IMR-90 (cell line): ENCODE results near the gene ADAM12. TPM values are rescaled to one million over a fixed set of nuclear protein-coding genes. Genes with fewer than 3 reads are reported as not detected.

ENCODE experiments used
- ATAC-seq: fragments of 200-7000 bp; cut with Tn5 transposase; 2 replicates; pipeline ENCODE4 v1.9.1; 2020; ENCODE audit warnings: low read depth, mild to moderate bottlenecking, moderate library complexity
- BruUV-seq: library from RNA; stranded (reverse); fragments of 400-500 nt; replicated peaks from 2 replicates; lab custom pipeline; 2021; lab: Mats Ljungman, UMichigan
- CTCF ChIA-PET: fragments of 300-600 bp; formaldehyde crosslinking; extraction: SDS; loops from one replicate; lab custom pipeline; 2021; ENCODE audit warnings: antibody characterized with exemption; lab: Yijun Ruan, JAX
- POLR2A ChIA-PET: fragments of 300-600 bp; sonication (Branson Sonifier 250); formaldehyde crosslinking; loops from one replicate; lab custom pipeline; 2022; ENCODE audit warnings: antibody characterized with exemption; ENCODE audit not compliant: unreplicated experiment; lab: Charles Lee
- DNase-seq: peaks from one replicate; pipeline ENCODE4 v3.0.0; 2013
- H2AFZ ChIP-seq: replicated peaks from 2 replicates; pipeline ENCODE3; 2013; ENCODE audit warnings: low read length, mild to moderate bottlenecking; ENCODE audit not compliant: poor library complexity
- H2AK5ac ChIP-seq: 2 replicates; pipeline ENCODE4 v1.6.1; 2013; ENCODE audit warnings: low read depth, low read length, inconsistent platforms
- H2AK9ac ChIP-seq: replicated peaks from 2 replicates; pipeline ENCODE3; 2013; ENCODE audit warnings: mild to moderate bottlenecking, low read depth, low read length, moderate library complexity; ENCODE audit not compliant: poor library complexity
- H2BK120ac ChIP-seq: 2 replicates; pipeline ENCODE4 v1.6.1; 2013; ENCODE audit warnings: low read depth, low read length, inconsistent platforms
- H2BK15ac ChIP-seq: 3 replicates; pipeline ENCODE4 v1.6.1; 2013; ENCODE audit warnings: low read depth, low read length, inconsistent platforms
- H2BK20ac ChIP-seq: 2 replicates; pipeline ENCODE4 v1.6.1; 2013; ENCODE audit warnings: low read depth, mild to moderate bottlenecking, inconsistent platforms, low read length, moderate library complexity
- H2BK5ac ChIP-seq: 2 replicates; pipeline ENCODE4 v1.6.1; 2013; ENCODE audit warnings: mild to moderate bottlenecking, low read depth, low read length, inconsistent platforms; ENCODE audit not compliant: poor library complexity, severe bottlenecking
- H3K14ac ChIP-seq: replicated peaks from 2 replicates; pipeline ENCODE4 v1.6.1; 2013; ENCODE audit warnings: low read depth, low read length, inconsistent platforms
- H3K18ac ChIP-seq: 2 replicates; pipeline ENCODE4 v1.6.1; 2013; ENCODE audit warnings: low read depth, low read length, control low read depth
- H3K23ac ChIP-seq: 2 replicates; pipeline ENCODE4 v1.6.1; 2013; ENCODE audit warnings: low read depth, low read length, inconsistent platforms
- H3K27ac ChIP-seq: 2 replicates; pipeline ENCODE4 v1.5.1; 2013; ENCODE audit warnings: mild to moderate bottlenecking, control low read depth, low read length; ENCODE audit not compliant: insufficient read depth
- H3K27me3 ChIP-seq: 2 replicates; pipeline ENCODE4 v1.6.1; 2013; ENCODE audit warnings: low read length; ENCODE audit not compliant: control insufficient read depth, insufficient read depth
- H3K36me3 ChIP-seq: 2 replicates; pipeline ENCODE4 v1.6.1; 2013; ENCODE audit warnings: low read length, mixed read lengths; ENCODE audit not compliant: control insufficient read depth, insufficient read depth
- H3K4ac ChIP-seq: 2 replicates; pipeline ENCODE4 v1.6.1; 2013; ENCODE audit warnings: low read depth, low read length, inconsistent platforms
- H3K4me1 ChIP-seq: 2 replicates; pipeline ENCODE4 v1.6.1; 2013; ENCODE audit warnings: low read length, mixed read lengths; ENCODE audit not compliant: control insufficient read depth, insufficient read depth
- H3K4me2 ChIP-seq: 2 replicates; pipeline ENCODE4 v1.6.1; 2013; ENCODE audit warnings: low read depth, mild to moderate bottlenecking, control low read depth, low read length, moderate library complexity
- H3K4me3 ChIP-seq: 2 replicates; pipeline ENCODE4 v1.5.1; 2013; ENCODE audit warnings: low read depth, mild to moderate bottlenecking, control low read depth, low read length, moderate library complexity; ENCODE audit not compliant: insufficient read depth
- H3K56ac ChIP-seq: 2 replicates; pipeline ENCODE4 v1.6.1; 2013; ENCODE audit warnings: low read length, inconsistent platforms; ENCODE audit not compliant: insufficient read depth; ENCODE audit errors: extremely low read depth
- H3K79me1 ChIP-seq, 2 experiments: 2 replicates each; pipeline ENCODE4 v1.6.1; 2013; ENCODE audit warnings: low read length in 2 of 2, inconsistent platforms in 1 of 2, low read depth in 1 of 2
- H3K9ac ChIP-seq: 2 replicates; pipeline ENCODE4 v1.6.1; 2013; ENCODE audit warnings: low read depth, low read length, control low read depth
- H3K9me1 ChIP-seq: 2 replicates; pipeline ENCODE4 v1.6.1; 2013; ENCODE audit warnings: low read length, inconsistent platforms; ENCODE audit not compliant: insufficient read depth
- H3K9me3 ChIP-seq: 2 replicates; pipeline ENCODE4 v1.6.1; 2013; ENCODE audit warnings: low read length; ENCODE audit not compliant: control insufficient read depth, insufficient read depth
- H4K20me1 ChIP-seq: 2 replicates; pipeline ENCODE4 v1.6.1; 2013; ENCODE audit warnings: low read length, inconsistent platforms; ENCODE audit not compliant: insufficient read depth
- H4K5ac ChIP-seq: 2 replicates; pipeline ENCODE4 v1.6.1; 2013; ENCODE audit warnings: mild to moderate bottlenecking, low read depth, low read length, control low read depth
- H4K8ac ChIP-seq, 2 experiments: 2 replicates each; pipeline ENCODE4 v1.6.1; 2013; ENCODE audit warnings: low read depth in 2 of 2, low read length in 2 of 2, control low read depth in 1 of 2, inconsistent platforms in 1 of 2
- H4K91ac ChIP-seq: 2 replicates; pipeline ENCODE4 v1.6.1; 2013; ENCODE audit warnings: low read depth, low read length, inconsistent platforms; ENCODE audit not compliant: insufficient read depth
- BHLHE40 ChIP-seq: fragments of 150-350 bp; IDR thresholded peaks from 2 replicates; pipeline ENCODE4 v1.6.1; 2016; ENCODE audit warnings: mild to moderate bottlenecking, low read depth, low read length
- CEBPB ChIP-seq: IDR thresholded peaks from 2 replicates; pipeline ENCODE4 v1.6.1; 2012; ENCODE audit warnings: low read depth, low read length, improper control_type of control experiment
- CHD1 ChIP-seq: IDR thresholded peaks from 2 replicates; pipeline ENCODE4 v1.6.1; 2012; ENCODE audit warnings: low read depth, low read length, improper control_type of control experiment
- FOS ChIP-seq: fragments of 150-350 bp; IDR thresholded peaks from 2 replicates; pipeline ENCODE4 v1.6.1; 2016; ENCODE audit warnings: low read depth, low read length
- MAFK ChIP-seq: IDR thresholded peaks from 2 replicates; pipeline ENCODE4 v1.6.1; 2012; ENCODE audit warnings: low read depth, low read length, improper control_type of control experiment
- MAZ ChIP-seq: IDR thresholded peaks from 2 replicates; pipeline ENCODE4 v1.6.1; 2012; ENCODE audit warnings: low read depth, mild to moderate bottlenecking, low read length, improper control_type of control experiment, moderate library complexity, borderline replicate concordance
- MXI1 ChIP-seq: IDR thresholded peaks from 2 replicates; pipeline ENCODE4 v1.6.1; 2012; ENCODE audit warnings: low read depth, mild to moderate bottlenecking, low read length, moderate library complexity, borderline replicate concordance
- NFE2L2 ChIP-seq: fragments of 150-350 bp; IDR thresholded peaks from 2 replicates; pipeline ENCODE4 v1.6.1; 2016; ENCODE audit warnings: low read depth, mild to moderate bottlenecking, low read length
- POLR2A ChIP-seq: IDR thresholded peaks from 2 replicates; pipeline ENCODE4 v1.6.1; 2012; ENCODE audit warnings: mild to moderate bottlenecking, low read depth, low read length
- RAD21 ChIP-seq: IDR thresholded peaks from 2 replicates; pipeline ENCODE4 v1.6.1; 2012; ENCODE audit warnings: low read length, improper control_type of control experiment
- RCOR1 ChIP-seq: IDR thresholded peaks from 2 replicates; pipeline ENCODE4 v1.6.1; 2012; ENCODE audit warnings: mild to moderate bottlenecking, low read length, improper control_type of control experiment; ENCODE audit not compliant: insufficient replicate concordance
- RFX5 ChIP-seq: IDR thresholded peaks from 2 replicates; pipeline ENCODE4 v1.8.0; 2012; ENCODE audit warnings: low read depth, mild to moderate bottlenecking, low read length, moderate library complexity
- SMC3 ChIP-seq: fragments of 150-350 bp; IDR thresholded peaks from 2 replicates; pipeline ENCODE4 v1.6.1; 2016; ENCODE audit warnings: low read depth, mild to moderate bottlenecking, antibody characterized with exemption, low read length, moderate library complexity
- WGBS, 2 experiments: methylation state at CpG; one replicate each; pipeline versions ENCODE4 v1.1.5 to v1.1.7; 2013; ENCODE audit warnings: missing lambda C conversion rate in 2 of 2; ENCODE audit not compliant: insufficient read length in 1 of 2; ENCODE audit errors: extremely low coverage in 2 of 2; 5-methylcytosine and 5-hydroxymethylcytosine counted together
- dilution Hi-C: fragments of 300-500 bp; cut with HindIII; formaldehyde crosslinking; loops from one replicate; pipeline ENCODE4 v1.14.3; 2018; ENCODE audit warnings: low sequenced_read_pairs; ENCODE audit not compliant: unreplicated experiment
- in situ Hi-C: fragments of 300-500 bp; cut with MboI; formaldehyde crosslinking; loops from 3 replicates; pipeline ENCODE4 v1.14.3; 2019; ENCODE audit warnings: low sequenced_read_pairs, inconsistent platforms, mixed read lengths
- intact Hi-C: fragments of 100-400 bp; cut with micrococcal nuclease; formaldehyde crosslinking; loops from 2 replicates; pipeline ENCODE4 v1.10.0; 2022
- polyA plus RNA-seq, 3 experiments: library from polyadenylated mRNA; depleted of rRNA; stranded (reverse); fragments of >200 nt; gene quantifications; 2 replicates each; pipeline ENCODE4 v1.2.3, GENCODE V29; 2012; ENCODE audit warnings: low replicate concordance in 1 of 3
- total RNA-seq: library from RNA; depleted of rRNA; stranded (reverse); fragments of >200 nt; gene quantifications from 2 replicates; pipeline ENCODE4 v1.2.3, GENCODE V29; 2012
- TF ChIP-seq, protein P1 (sequence below): fragments of 150-350 bp; IDR thresholded peaks from 2 replicates; pipeline ENCODE4 v1.6.1; 2017; ENCODE audit warnings: mild to moderate bottlenecking, antibody characterized with exemption, low read length, low read depth
- TF ChIP-seq, protein P2 (sequence below): fragments of 150-350 bp; IDR thresholded peaks from 2 replicates; pipeline ENCODE4 v1.6.1; 2016; ENCODE audit warnings: low read depth, mild to moderate bottlenecking, low read length, moderate library complexity, borderline replicate concordance
- TF ChIP-seq, protein P3 (sequence below): conservative IDR thresholded peaks from 2 replicates; pipeline ENCODE4 v1.5.1; 2012; ENCODE audit warnings: mild to moderate bottlenecking, low read depth, low read length, improper control_type of control experiment

The ADAM12 gene
- total and polyA plus RNA-seq, 2 of the 4 experiments (the other 2 are of a cell fraction) = 9.6 to 10.2 TPM

DNA sequence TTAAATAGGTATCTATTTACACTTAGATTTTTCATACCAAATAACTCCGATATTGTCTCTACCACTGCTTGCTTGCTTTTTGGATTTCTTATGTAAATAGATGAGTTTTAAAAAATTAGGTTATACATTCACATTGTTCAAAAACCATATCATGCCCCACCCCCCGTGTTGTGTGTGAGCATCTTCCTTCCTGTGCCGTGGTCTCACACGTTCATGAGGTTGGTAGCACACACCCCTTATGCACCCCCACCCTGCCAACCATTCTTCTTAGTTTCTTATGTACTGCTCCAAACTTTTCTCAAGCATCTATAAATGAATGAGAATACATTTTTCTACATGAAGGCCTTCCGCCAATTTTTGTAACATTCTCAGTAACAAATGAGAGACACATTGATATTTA is 376.3 kb downstream of the ADAM12 start:
- no peak for ATAC-seq

More for the DNA sequence above, 376.3 kb downstream of the ADAM12 start:
- no peak overlapping the region for H3K4me2 ChIP-seq
- BruUV-seq = no TSS peak
- no peaks in the 10 kb centered on the region for H3K36me3 ChIP-seq
- H3K14ac ChIP-seq = no peak overlapping the region
- H4K20me1 ChIP-seq = peaks cover 8% of the 10 kb centered on the region
- ChIA-PET CTCF (no interaction called here), POLR2A (no interaction called here)
- no peak overlapping the region for H3K18ac ChIP-seq
- H2AK5ac ChIP-seq = no peak overlapping the region
- intact Hi-C loops = no loop called here
- H2BK15ac ChIP-seq = no peak overlapping the region
- no CpG with 5 or more reads among the region's 5 CpGs for WGBS, 2 experiments
- in situ Hi-C loops = no loop called here
- H2BK120ac ChIP-seq = no peak overlapping the region
- peaks cover 39% of the 10 kb centered on the region for H3K27me3 ChIP-seq
- H3K27ac ChIP-seq = no peak overlapping the region
- H3K4ac ChIP-seq = no peak overlapping the region
- no peak overlapping the region for H3K4me3 ChIP-seq
- peaks cover 3% of the 10 kb centered on the region for H3K9me3 ChIP-seq
- DNase-seq = no peak
- no peak overlapping the region for H2AK9ac ChIP-seq
- H3K4me1 ChIP-seq = peaks cover 4% of the 10 kb centered on the region
- dilution Hi-C loops = no loop called here
- no peak overlapping the region for H2BK5ac ChIP-seq
- H3K23ac ChIP-seq = no peak overlapping the region
- no peak overlapping the region for H2AFZ ChIP-seq
- H4K91ac ChIP-seq = no peak overlapping the region
- TF ChIP-seq RAD21 (no peak), RCOR1 (no peak), CHD1 (no peak), FOS (no peak), CEBPB (no peak), BHLHE40 (no peak), NFE2L2 (no peak), MAZ (no peak), POLR2A (no peak), MXI1 (no peak), SMC3 (no peak), RFX5 (no peak), MAFK (no peak)
- TF ChIP-seq, protein P1, sequence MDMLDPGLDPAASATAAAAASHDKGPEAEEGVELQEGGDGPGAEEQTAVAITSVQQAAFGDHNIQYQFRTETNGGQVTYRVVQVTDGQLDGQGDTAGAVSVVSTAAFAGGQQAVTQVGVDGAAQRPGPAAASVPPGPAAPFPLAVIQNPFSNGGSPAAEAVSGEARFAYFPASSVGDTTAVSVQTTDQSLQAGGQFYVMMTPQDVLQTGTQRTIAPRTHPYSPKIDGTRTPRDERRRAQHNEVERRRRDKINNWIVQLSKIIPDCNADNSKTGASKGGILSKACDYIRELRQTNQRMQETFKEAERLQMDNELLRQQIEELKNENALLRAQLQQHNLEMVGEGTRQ = no peak
- TF ChIP-seq, protein P2, sequence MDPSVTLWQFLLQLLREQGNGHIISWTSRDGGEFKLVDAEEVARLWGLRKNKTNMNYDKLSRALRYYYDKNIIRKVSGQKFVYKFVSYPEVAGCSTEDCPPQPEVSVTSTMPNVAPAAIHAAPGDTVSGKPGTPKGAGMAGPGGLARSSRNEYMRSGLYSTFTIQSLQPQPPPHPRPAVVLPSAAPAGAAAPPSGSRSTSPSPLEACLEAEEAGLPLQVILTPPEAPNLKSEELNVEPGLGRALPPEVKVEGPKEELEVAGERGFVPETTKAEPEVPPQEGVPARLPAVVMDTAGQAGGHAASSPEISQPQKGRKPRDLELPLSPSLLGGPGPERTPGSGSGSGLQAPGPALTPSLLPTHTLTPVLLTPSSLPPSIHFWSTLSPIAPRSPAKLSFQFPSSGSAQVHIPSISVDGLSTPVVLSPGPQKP = no peak
- TF ChIP-seq, protein P3, sequence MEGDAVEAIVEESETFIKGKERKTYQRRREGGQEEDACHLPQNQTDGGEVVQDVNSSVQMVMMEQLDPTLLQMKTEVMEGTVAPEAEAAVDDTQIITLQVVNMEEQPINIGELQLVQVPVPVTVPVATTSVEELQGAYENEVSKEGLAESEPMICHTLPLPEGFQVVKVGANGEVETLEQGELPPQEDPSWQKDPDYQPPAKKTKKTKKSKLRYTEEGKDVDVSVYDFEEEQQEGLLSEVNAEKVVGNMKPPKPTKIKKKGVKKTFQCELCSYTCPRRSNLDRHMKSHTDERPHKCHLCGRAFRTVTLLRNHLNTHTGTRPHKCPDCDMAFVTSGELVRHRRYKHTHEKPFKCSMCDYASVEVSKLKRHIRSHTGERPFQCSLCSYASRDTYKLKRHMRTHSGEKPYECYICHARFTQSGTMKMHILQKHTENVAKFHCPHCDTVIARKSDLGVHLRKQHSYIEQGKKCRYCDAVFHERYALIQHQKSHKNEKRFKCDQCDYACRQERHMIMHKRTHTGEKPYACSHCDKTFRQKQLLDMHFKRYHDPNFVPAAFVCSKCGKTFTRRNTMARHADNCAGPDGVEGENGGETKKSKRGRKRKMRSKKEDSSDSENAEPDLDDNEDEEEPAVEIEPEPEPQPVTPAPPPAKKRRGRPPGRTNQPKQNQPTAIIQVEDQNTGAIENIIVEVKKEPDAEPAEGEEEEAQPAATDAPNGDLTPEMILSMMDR = no peak
- H4K5ac ChIP-seq = no peak overlapping the region
- H4K8ac ChIP-seq = no peak overlapping the region
- no peaks in the 10 kb centered on the region for H3K79me1 ChIP-seq
- no peak overlapping the region for H2BK20ac ChIP-seq
- no peaks in the 10 kb centered on the region for H3K9me1 ChIP-seq
- no peak overlapping the region for H3K56ac ChIP-seq
- H3K9ac ChIP-seq = no peak overlapping the region
